ENCODE measurements around the gene PRPSAP2.

- no peak for TF ChIP-seq POLR2A (IDR thresholded peaks at IDR 0.05)
- no peak for TF ChIP-seq POLR2AphosphoS5 (IDR thresholded peaks at IDR 0.05)
- TF ChIP-seq, protein P1, sequence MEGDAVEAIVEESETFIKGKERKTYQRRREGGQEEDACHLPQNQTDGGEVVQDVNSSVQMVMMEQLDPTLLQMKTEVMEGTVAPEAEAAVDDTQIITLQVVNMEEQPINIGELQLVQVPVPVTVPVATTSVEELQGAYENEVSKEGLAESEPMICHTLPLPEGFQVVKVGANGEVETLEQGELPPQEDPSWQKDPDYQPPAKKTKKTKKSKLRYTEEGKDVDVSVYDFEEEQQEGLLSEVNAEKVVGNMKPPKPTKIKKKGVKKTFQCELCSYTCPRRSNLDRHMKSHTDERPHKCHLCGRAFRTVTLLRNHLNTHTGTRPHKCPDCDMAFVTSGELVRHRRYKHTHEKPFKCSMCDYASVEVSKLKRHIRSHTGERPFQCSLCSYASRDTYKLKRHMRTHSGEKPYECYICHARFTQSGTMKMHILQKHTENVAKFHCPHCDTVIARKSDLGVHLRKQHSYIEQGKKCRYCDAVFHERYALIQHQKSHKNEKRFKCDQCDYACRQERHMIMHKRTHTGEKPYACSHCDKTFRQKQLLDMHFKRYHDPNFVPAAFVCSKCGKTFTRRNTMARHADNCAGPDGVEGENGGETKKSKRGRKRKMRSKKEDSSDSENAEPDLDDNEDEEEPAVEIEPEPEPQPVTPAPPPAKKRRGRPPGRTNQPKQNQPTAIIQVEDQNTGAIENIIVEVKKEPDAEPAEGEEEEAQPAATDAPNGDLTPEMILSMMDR (IDR thresholded peaks at IDR 0.05): no peak
- TF ChIP-seq EP300 (IDR thresholded peaks at IDR 0.05): no peak
These were observed 6.7 kb upstream of the PRPSAP2 start for GRCh38 chr17:18851201-18851600.

All from gastroesophageal sphincter (tissue), 3 donors.